ENCODE results near the gene CLASP1. TPM values are rescaled to one million over a fixed set of nuclear protein-coding genes. Genes with fewer than 3 reads are reported as not detected.

Gene CLASP1
- total and polyA plus RNA-seq, 2 of the 8 experiments (the other 6 are each of a cell fraction or from before 2014, with no cell fraction given), result 7.3 to 53.9 TPM

- peaks cover 0 to 8% (median 0%) of the 10 kb centered on the region in 4 experiments; a peak in 2 of 8 replicates for H3K36me3 ChIP-seq (ENCODE audit: control insufficient read depth in 2 of 4, insufficient read depth in 4 of 4, low read length in 3 of 4)
- FAIRE-seq (no peak), DNase-seq (ENCODE audit: low read depth in 1 of 2, low spot score in 2 of 2) (no peak)
- H3K4me2 ChIP-seq (ENCODE audit: insufficient read depth in 1 of 2, low read depth in 2 of 2, low read length in 2 of 2), result no peak overlapping the region
- no peak overlapping the region for H4K91ac ChIP-seq (replicated peaks; ENCODE audit: insufficient read length, low read length)
- no peak overlapping the region for H2BK20ac ChIP-seq (ENCODE audit: low read length)
- H3K79me2 ChIP-seq (ENCODE audit: control insufficient read depth in 1 of 2, insufficient read depth in 2 of 2, low read length in 2 of 2), result peaks cover 0 to 32% of the 10 kb centered on the region in 2 experiments; a peak in 2 of 4 replicates
- H3K4me1 ChIP-seq (replicated peaks in 1 of 4; ENCODE audit: control insufficient read depth in 3 of 4, insufficient read depth in 4 of 4, low read length in 3 of 4), result peaks cover 0 to 12% (median 4%) of the 10 kb centered on the region in 4 experiments; a peak in 5 of 7 replicates
- no peak overlapping the region for H2AFZ ChIP-seq (ENCODE audit: low read length)
- no peak overlapping the region for H3K27ac ChIP-seq (ENCODE audit: low read depth, low read length)
- no peaks in the 10 kb centered on the region for H3K79me1 ChIP-seq (ENCODE audit: low read depth, low read length)
- H3K27me3 ChIP-seq (replicated peaks in 1 of 4; ENCODE audit: control insufficient read depth in 3 of 4, extremely low read depth in 1 of 4, insufficient read depth in 3 of 4, low read length in 3 of 4), result no peaks in the 10 kb centered on the region; a peak in 1 of 7 replicates
- H3K9ac ChIP-seq (replicated peaks in 1 of 4; ENCODE audit: extremely low read depth in 1 of 4, low read depth in 3 of 4, low read length in 3 of 4), result no peak overlapping the region
- no peak overlapping the region for H4K8ac ChIP-seq (ENCODE audit: extremely low read depth, insufficient read depth, low read length)
- no peak overlapping the region for H4K5ac ChIP-seq (ENCODE audit: insufficient read length, low read depth, low read length)
- H2BK120ac ChIP-seq (replicated peaks; ENCODE audit: low read depth, low read length), result no peak overlapping the region
- H3K4me3 ChIP-seq (ENCODE audit: extremely low read depth in 1 of 4, insufficient read depth in 2 of 4, low read depth in 3 of 4, low read length in 4 of 4), result no peak overlapping the region
- H4K20me1 ChIP-seq (replicated peaks in 1 of 2; ENCODE audit: control insufficient read depth in 1 of 2, insufficient read depth in 2 of 2, low read length in 2 of 2), result no peaks in the 10 kb centered on the region
- H3K4ac ChIP-seq (replicated peaks; ENCODE audit: insufficient read length, low read depth, low read length), result no peak overlapping the region
- H2BK15ac ChIP-seq (ENCODE audit: low read length), result no peak overlapping the region
- H2BK12ac ChIP-seq (ENCODE audit: low read depth, low read length), result no peak overlapping the region
- ChIA-PET CTCF (ENCODE audit: partially characterized antibody) (no interaction called here), POLR2A (ENCODE audit: partially characterized antibody) (interaction anchor here (0.8 to 2.4 kb wide), 5 partner anchors 26 to 149 kb away, joined by 3 to 12 read pairs (median 3); partner anchors contain the start of gene RNU4ATAC)
- H3K23me2 ChIP-seq (ENCODE audit: low read depth, low read length), result peaks cover 8% of the 10 kb centered on the region
- H3K14ac ChIP-seq (ENCODE audit: insufficient read length), result no peak overlapping the region
- H3K18ac ChIP-seq (ENCODE audit: extremely low read depth, low read length), result no peak overlapping the region
- H3K56ac ChIP-seq (replicated peaks; ENCODE audit: insufficient read length, low read depth, low read length), result no peak overlapping the region
- no peak overlapping the region for H2BK5ac ChIP-seq (ENCODE audit: low read depth, low read length)
- H3K9me3 ChIP-seq (ENCODE audit: insufficient read depth in 2 of 2, low read depth in 1 of 2, low read length in 1 of 2), result peaks cover 6 to 9% of the 10 kb centered on the region in 2 experiments; a peak in 3 of 4 replicates
- H3K23ac ChIP-seq (ENCODE audit: insufficient read length), result no peak overlapping the region
- H2AK5ac ChIP-seq (ENCODE audit: low read depth, low read length), result no peak overlapping the region
- TF ChIP-seq SP1 (IDR thresholded peaks at IDR 0.05; ENCODE audit: low read depth, low read length) (no peak), SUZ12 (IDR thresholded peaks at IDR 0.05; ENCODE audit: low read length) (no peak), ZNF274 (IDR thresholded peaks at IDR 0.05; ENCODE audit: borderline replicate concordance, extremely low read depth, low read length) (no peak), EZH2 (IDR thresholded peaks at IDR 0.05; ENCODE audit: low read depth, low read length, severe bottlenecking) (no peak), TEAD4 (IDR thresholded peaks at IDR 0.05; ENCODE audit: low read depth, low read length) (no peak), ATF2 (IDR thresholded peaks at IDR 0.05; ENCODE audit: low read length) (no peak), EP300 (IDR thresholded peaks at IDR 0.05; ENCODE audit: borderline replicate concordance in 1 of 2, low read depth in 2 of 2, low read length in 2 of 2) (no peak), POLR2A (IDR thresholded peaks at IDR 0.05; ENCODE audit: control extremely low read depth in 1 of 2, low read depth in 2 of 2, low read length in 2 of 2) (no peak), CBX5 (IDR thresholded peaks at IDR 0.05; ENCODE audit: low read depth, low read length) (no peak), RXRA (IDR thresholded peaks at IDR 0.05; ENCODE audit: insufficient read depth, low read depth, low read length) (no peak), NRF1 (IDR thresholded peaks at IDR 0.05; ENCODE audit: low read depth, low read length) (no peak), NANOG (IDR thresholded peaks at IDR 0.05; ENCODE audit: insufficient read depth, low read depth, low read length, poor library complexity, severe bottlenecking) (no peak), MAX (IDR thresholded peaks at IDR 0.05) (no peak)
These were observed 28.6 kb upstream of the CLASP1 start for GRCh38 chr2:121677855-121678254.

Data from H1 (cell line).